Left ventricle myocardium inferior (tissue), 1 donor: ENCODE data around the gene DYSF. TPM values are rescaled to one million over a fixed set of nuclear protein-coding genes. Genes with fewer than 3 reads are reported as not detected.
A peak's percentile ranks its signal among the peaks of the same experiment; 100 is the strongest.

Source experiments
- DNase-seq: peaks from one replicate; pipeline ENCODE4 v3.0.0-alpha.2; 2020
- H3K27ac ChIP-seq: fragments of 200-600 bp; replicated peaks from 2 replicates; pipeline ENCODE4 v1.8.0; 2021
- H3K27me3 ChIP-seq: fragments of 200-600 bp; 2 replicates; pipeline ENCODE4 v1.8.0; 2021; ENCODE audit warnings: low read depth
- H3K36me3 ChIP-seq: fragments of 200-600 bp; 2 replicates; pipeline ENCODE4 v1.8.0; 2021
- H3K4me1 ChIP-seq: fragments of 200-600 bp; 2 replicates; pipeline ENCODE4 v1.8.0; 2021
- H3K4me3 ChIP-seq: fragments of 200-600 bp; 2 replicates; pipeline ENCODE4 v1.8.0; 2021; ENCODE audit warnings: mild to moderate bottlenecking, moderate library complexity
- H3K9me3 ChIP-seq: fragments of 200-600 bp; replicated peaks from 2 replicates; pipeline ENCODE4 v1.8.0; 2021
- intact Hi-C: fragments of 100-400 bp; cut with micrococcal nuclease; formaldehyde crosslinking; loops from one replicate; pipeline ENCODE4 v1.11.0; 2022
- total RNA-seq: library from RNA; stranded (reverse); fragmentation: NEBNext Ultra II Directional; extraction: Animal tissue kit (Norgen Biotek cat#: 25700); gene quantifications from one replicate; pipeline ENCODE4 v1.2.1, GENCODE V29; 2021
- TF ChIP-seq, protein P1 (sequence below): fragments of 200-600 bp; IDR thresholded peaks from 2 replicates; pipeline ENCODE4 v1.8.0; 2021; ENCODE audit warnings: antibody characterized with exemption, mild to moderate bottlenecking, borderline replicate concordance
- donor health status: DM: no; HTN: yes; CAD: no; lungs with severe emphysema.

Gene DYSF
- total RNA-seq, 1 donor from 2014 or later, result 48.2 TPM

DNA sequence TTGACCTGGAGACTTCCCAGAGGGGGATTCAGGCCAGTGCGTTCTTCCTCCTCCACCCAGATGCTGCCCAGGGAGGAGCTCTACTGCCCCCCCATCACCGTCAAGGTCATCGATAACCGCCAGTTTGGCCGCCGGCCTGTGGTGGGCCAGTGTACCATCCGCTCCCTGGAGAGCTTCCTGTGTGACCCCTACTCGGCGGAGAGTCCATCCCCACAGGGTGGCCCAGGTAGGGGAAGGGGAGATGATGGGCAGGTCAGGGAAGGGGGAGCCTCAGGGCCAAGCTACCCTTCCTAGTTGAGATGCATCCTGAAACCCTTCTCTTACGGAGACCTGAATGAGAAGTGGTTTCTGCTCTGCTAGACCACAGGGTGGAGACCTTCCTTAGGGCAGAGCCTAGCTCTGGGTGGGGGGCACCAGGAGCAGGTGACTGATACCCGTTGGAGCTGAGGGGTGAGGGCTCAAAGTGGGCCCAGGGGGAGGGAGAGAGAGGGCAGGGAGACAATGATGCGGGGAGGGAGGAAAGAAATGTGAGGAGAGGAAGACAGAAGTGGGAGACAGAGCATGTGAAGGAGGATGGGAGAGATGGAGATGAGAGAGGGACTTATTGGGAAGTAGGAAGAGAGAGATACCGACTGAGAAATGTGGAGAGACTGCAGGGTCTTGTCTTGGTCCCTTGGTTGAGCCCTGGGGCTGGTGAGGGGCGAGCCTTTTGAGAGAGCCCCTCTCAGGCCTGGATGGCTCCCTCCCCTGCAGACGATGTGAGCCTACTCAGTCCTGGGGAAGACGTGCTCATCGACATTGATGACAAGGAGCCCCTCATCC is 159.4 kb downstream of the DYSF start:
- intact Hi-C loops, result no loop called here
- H3K36me3 ChIP-seq, result peaks cover 17% of the 10 kb centered on the region
- no peak for DNase-seq
- H3K9me3 ChIP-seq, result no peaks in the 10 kb centered on the region
- H3K4me1 ChIP-seq, result peaks cover 45% of the 10 kb centered on the region
- H3K4me3 ChIP-seq, result no peak overlapping the region
- no peaks in the 10 kb centered on the region for H3K27me3 ChIP-seq
- TF ChIP-seq, protein P1, sequence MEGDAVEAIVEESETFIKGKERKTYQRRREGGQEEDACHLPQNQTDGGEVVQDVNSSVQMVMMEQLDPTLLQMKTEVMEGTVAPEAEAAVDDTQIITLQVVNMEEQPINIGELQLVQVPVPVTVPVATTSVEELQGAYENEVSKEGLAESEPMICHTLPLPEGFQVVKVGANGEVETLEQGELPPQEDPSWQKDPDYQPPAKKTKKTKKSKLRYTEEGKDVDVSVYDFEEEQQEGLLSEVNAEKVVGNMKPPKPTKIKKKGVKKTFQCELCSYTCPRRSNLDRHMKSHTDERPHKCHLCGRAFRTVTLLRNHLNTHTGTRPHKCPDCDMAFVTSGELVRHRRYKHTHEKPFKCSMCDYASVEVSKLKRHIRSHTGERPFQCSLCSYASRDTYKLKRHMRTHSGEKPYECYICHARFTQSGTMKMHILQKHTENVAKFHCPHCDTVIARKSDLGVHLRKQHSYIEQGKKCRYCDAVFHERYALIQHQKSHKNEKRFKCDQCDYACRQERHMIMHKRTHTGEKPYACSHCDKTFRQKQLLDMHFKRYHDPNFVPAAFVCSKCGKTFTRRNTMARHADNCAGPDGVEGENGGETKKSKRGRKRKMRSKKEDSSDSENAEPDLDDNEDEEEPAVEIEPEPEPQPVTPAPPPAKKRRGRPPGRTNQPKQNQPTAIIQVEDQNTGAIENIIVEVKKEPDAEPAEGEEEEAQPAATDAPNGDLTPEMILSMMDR, result no peak
- no peak overlapping the region for H3K27ac ChIP-seq

- TF ChIP-seq, protein P1, result no peak
- Histone ChIP-seq H3K36me3 (peaks cover 17% of the 10 kb centered on the region), H3K27ac (peak overlapping the region; percentile 95), H3K27me3 (no peaks in the 10 kb centered on the region), H3K9me3 (no peaks in the 10 kb centered on the region), H3K4me1 (peaks cover 43% of the 10 kb centered on the region), H3K4me3 (no peak overlapping the region)
- intact Hi-C loops, result no loop called here
- DNase-seq, result no peak
Measured at GRCh38 chr2:71613403-71613952, 160.1 kb downstream of the DYSF start.

GRCh38 chr2:71613953-71614925 is 160.9 kb downstream of the DYSF start:
- intact Hi-C loops, result no loop called here
- Histone ChIP-seq H3K4me1 (peaks cover 43% of the 10 kb centered on the region), H3K9me3 (no peaks in the 10 kb centered on the region), H3K27ac (peak overlapping the region; percentile 95), H3K36me3 (peaks cover 17% of the 10 kb centered on the region), H3K4me3 (no peak overlapping the region), H3K27me3 (no peaks in the 10 kb centered on the region)
- TF ChIP-seq, protein P1, result no peak
- no peak for DNase-seq

DNA sequence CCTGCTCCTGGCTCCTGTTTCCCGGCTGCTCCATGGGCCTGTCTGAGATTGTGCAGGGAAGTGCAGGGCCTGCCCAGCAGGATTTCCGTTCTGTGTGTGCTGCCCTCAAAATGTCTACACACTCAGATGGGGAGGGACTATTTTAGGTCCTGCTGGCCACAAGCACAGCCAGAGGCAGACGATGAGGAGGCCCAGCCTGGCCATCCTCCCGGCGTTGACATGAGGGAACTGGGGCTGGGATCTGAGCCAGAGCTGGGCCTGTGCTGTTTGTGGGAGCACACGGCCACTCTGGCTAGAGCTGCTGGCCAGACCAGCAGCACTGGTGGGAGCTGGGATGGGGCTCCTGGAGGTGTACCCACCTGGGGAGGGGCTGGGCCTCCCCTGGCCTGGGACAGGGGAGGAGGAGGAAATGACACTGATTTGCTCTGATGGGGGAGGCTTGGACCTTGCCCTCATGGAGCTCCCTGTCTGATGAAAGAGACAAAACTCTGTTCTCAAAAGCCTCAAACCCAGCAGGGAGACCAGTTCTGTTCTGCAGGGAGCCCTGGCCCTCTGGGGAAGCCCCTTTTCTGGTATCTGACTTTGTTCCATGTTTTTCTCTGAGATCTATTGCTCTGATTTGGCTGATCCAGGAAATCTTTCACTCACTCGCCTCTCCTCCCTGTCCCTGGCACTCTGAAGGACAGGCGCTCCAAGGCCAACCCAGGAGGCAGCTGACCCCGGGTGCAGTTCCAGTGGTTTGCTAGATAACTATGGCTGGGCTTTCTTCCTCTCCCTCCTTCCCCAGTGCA is 161.8 kb downstream of the DYSF start:
- no peaks in the 10 kb centered on the region for H3K27me3 ChIP-seq
- peaks cover 17% of the 10 kb centered on the region for H3K36me3 ChIP-seq
- peak; percentile 93 for DNase-seq
- H3K27ac ChIP-seq, result peak overlapping the region; percentile 95
- no peak overlapping the region for H3K4me3 ChIP-seq
- TF ChIP-seq, protein P1, result peak; percentile 27
- intact Hi-C loops, result no loop called here
- H3K9me3 ChIP-seq, result no peaks in the 10 kb centered on the region
- H3K4me1 ChIP-seq, result peaks cover 40% of the 10 kb centered on the region
